PFSK-1 (cell line): ENCODE measurements around the gene DNAJA4.

Experiments
- FOXP2 ChIP-seq: optimal IDR thresholded peaks from 2 replicates; pipeline ENCODE3; 2011; ENCODE audit warnings: borderline replicate concordance, control low read depth, inconsistent platforms; ENCODE audit not compliant: insufficient read depth; ENCODE audit errors: extremely low read length, extremely low read depth
- POLR2AphosphoS5 ChIP-seq: IDR thresholded peaks from 2 replicates; pipeline ENCODE4 v1.6.1; 2012; ENCODE audit warnings: low read depth, mild to moderate bottlenecking, control low read depth, low read length, moderate library complexity
- SIN3A ChIP-seq: IDR thresholded peaks from 2 replicates; pipeline ENCODE4 v1.6.1; 2012; ENCODE audit warnings: mild to moderate bottlenecking, low read length, moderate library complexity, borderline replicate concordance; ENCODE audit not compliant: insufficient read depth

- TF ChIP-seq FOXP2 (no peak), POLR2AphosphoS5 (no peak), SIN3A (no peak)
Measured at GRCh38 chr15:78243491-78243941, 20.8 kb upstream of the DNAJA4 start.
